HG02763 (cell line): ENCODE data around the gene RHOG.
A peak's percentile ranks its signal among the peaks of the same experiment; 100 is the strongest.

Source experiments
- ATAC-seq: cut with Tn5 transposase; IDR thresholded peaks from one replicate; pipeline ENCODE4 v1.9.1; 2021; ENCODE audit warnings: mild to moderate bottlenecking, moderate library complexity; ENCODE audit not compliant: unreplicated experiment

RHOG gene

GRCh38 chr11:3860375-3860774, 19.6 kb upstream of the RHOG start:
- ATAC-seq = no peak

GRCh38 chr11:3859373-3859881, 18.7 kb upstream of the RHOG start:
- peak; percentile 29 for ATAC-seq

GRCh38 chr11:3857628-3858027, 16.9 kb upstream of the RHOG start:
- no peak for ATAC-seq

GRCh38 chr11:3856856-3857553, 16.2 kb upstream of the RHOG start:
- ATAC-seq = no peak

- peak; percentile 12 for ATAC-seq
Measured at GRCh38 chr11:3855808-3856491, 15.2 kb upstream of the RHOG start.

- peak; percentile 62 for ATAC-seq
Measured at GRCh38 chr11:3854977-3855807, 14.4 kb upstream of the RHOG start, which contains the start of gene STIM1. Gene STIM1 (plus strand): TSS chr11:3855664. CDS start chr11:3856271, 607 bp downstream.

- ATAC-seq = no peak
Measured at GRCh38 chr11:3854660-3854976, 13.9 kb upstream of the RHOG start.

GRCh38 chr11:3853899-3854659, 13.3 kb upstream of the RHOG start:
- ATAC-seq = peak; percentile 30

- no peak for ATAC-seq
Measured at GRCh38 chr11:3853545-3853842, 12.7 kb upstream of the RHOG start.

GRCh38 chr11:3849297-3849874, 8.6 kb upstream of the RHOG start:
- no peak for ATAC-seq

GRCh38 chr11:3845670-3846069, 4.9 kb upstream of the RHOG start:
- ATAC-seq = no peak

GRCh38 chr11:3845246-3845645, 4.5 kb upstream of the RHOG start:
- ATAC-seq = no peak

GRCh38 chr11:3843326-3843725, 2.6 kb upstream of the RHOG start:
- ATAC-seq = no peak

GRCh38 chr11:3841426-3842350, 929 bp upstream of the RHOG start:
- ATAC-seq = peak; percentile 53

GRCh38 chr11:3840004-3840869, 522 bp downstream of the RHOG start:
- no peak for ATAC-seq

GRCh38 chr11:3838504-3838903, 2.3 kb downstream of the RHOG start:
- ATAC-seq = no peak

- ATAC-seq = no peak
Measured at GRCh38 chr11:3837793-3838192, 3.0 kb downstream of the RHOG start.

- no peak for ATAC-seq
Measured at GRCh38 chr11:3836903-3837302, 3.9 kb downstream of the RHOG start.

GRCh38 chr11:3835751-3836150, 5.0 kb downstream of the RHOG start:
- no peak for ATAC-seq
